ENCODE measurements around the gene MT1E. TPM values are rescaled to one million over a fixed set of nuclear protein-coding genes. Genes with fewer than 3 reads are reported as not detected.

The MT1E gene
- total and polyA plus RNA-seq, 2 of the 13 experiments (the other 11 are each of a cell fraction or from before 2014, with no cell fraction given): 110 to 1,072 TPM

DNA sequence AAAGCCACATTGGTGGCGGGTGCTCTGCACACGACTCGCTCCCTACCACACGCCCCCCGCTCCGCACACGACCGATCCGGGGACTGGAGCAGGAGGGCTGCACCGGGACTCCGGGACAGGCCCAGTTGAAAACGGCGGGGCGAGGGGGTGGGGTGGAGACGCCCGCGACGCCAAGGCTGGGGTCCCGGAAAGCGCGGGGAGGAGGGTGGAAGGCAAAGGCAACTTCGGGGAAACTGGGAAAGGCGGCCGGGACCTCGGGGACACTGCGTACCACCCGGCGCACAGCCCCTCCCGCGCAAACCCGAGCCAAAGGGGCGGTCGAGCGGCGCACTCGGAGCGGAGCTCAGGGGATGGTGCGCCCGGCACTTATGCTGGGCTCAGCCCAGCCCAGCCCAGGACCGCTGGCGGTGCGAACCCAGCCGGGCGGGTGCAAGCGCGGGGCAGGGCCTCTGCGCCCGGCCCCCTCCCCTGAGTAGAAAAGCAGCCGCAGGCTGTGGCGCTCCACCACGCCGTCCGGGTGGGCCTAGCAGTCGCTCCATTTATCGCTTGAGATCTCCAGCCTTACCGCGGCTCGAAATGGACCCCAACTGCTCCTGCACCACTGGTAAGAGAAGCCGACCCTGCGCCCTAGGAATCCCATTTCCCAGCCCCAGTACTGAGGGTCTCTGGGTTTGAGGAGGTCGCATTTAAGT is 6.7 kb downstream of the MT1E start, which contains the start of gene MT1M (continued):
- TF ChIP-seq ZNF572 (CRISPR knock-in tag; IDR thresholded peaks at IDR 0.05): 0 out of 2 replicates have a peak, but pooled peaks have one; percentile 10
- TF ChIP-seq PATZ1 (CRISPR knock-in tag; IDR thresholded peaks at IDR 0.05): peak; percentile 37; the same call in 1 of the 2 replicates
- no peak for TF ChIP-seq AHR (CRISPR knock-in tag; IDR thresholded peaks at IDR 0.05)
- TF ChIP-seq BCL6 (CRISPR knock-in tag; IDR thresholded peaks at IDR 0.05): no peak
- no peak for TF ChIP-seq FOSL2 (CRISPR knock-in tag; IDR thresholded peaks at IDR 0.05)
- no peak for TF ChIP-seq ZNF691 (CRISPR knock-in tag; IDR thresholded peaks at IDR 0.05; ENCODE audit: borderline replicate concordance, low read depth)
- TF ChIP-seq ZMYM3 (CRISPR knock-in tag; IDR thresholded peaks at IDR 0.05): no peak
- TF ChIP-seq ZNF770 (CRISPR knock-in tag; IDR thresholded peaks at IDR 0.05): no peak
- TF ChIP-seq ZHX2 (IDR thresholded peaks at IDR 0.05; ENCODE audit: low read depth): no peak
- TF ChIP-seq ZHX2 (CRISPR knock-in tag; IDR thresholded peaks at IDR 0.05; ENCODE audit: borderline replicate concordance): no peak
- TF ChIP-seq NR2F2 (IDR thresholded peaks at IDR 0.05; ENCODE audit: borderline replicate concordance, low read depth): no peak
- TF ChIP-seq, protein P1, sequence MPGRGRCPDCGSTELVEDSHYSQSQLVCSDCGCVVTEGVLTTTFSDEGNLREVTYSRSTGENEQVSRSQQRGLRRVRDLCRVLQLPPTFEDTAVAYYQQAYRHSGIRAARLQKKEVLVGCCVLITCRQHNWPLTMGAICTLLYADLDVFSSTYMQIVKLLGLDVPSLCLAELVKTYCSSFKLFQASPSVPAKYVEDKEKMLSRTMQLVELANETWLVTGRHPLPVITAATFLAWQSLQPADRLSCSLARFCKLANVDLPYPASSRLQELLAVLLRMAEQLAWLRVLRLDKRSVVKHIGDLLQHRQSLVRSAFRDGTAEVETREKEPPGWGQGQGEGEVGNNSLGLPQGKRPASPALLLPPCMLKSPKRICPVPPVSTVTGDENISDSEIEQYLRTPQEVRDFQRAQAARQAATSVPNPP (CRISPR knock-in tag; IDR thresholded peaks at IDR 0.05): no peak
- TF ChIP-seq ZNF20 (CRISPR knock-in tag; IDR thresholded peaks at IDR 0.05): no peak
- TF ChIP-seq MYNN (CRISPR knock-in tag; IDR thresholded peaks at IDR 0.05; ENCODE audit: low read depth): no peak
- TF ChIP-seq CREBL2 (CRISPR knock-in tag; IDR thresholded peaks at IDR 0.05; ENCODE audit: borderline replicate concordance): no peak
- no peak for TF ChIP-seq ZNF879 (CRISPR knock-in tag; IDR thresholded peaks at IDR 0.05)
- no peak for TF ChIP-seq SNRNP70 (IDR thresholded peaks at IDR 0.05; ENCODE audit: low read depth, low read length)
- TF ChIP-seq ARNT (IDR thresholded peaks at IDR 0.05): no peak

Data from HepG2 (cell line).